HEK293T (cell line): ENCODE data around the gene CLEC20A.

Experiments
- CTCF ChIA-PET: fragments of 350-600 bp; formaldehyde crosslinking; extraction: SDS; loops from one replicate; lab custom pipeline; 2021; ENCODE audit warnings: antibody characterized with exemption, inconsistent platforms; lab: Yijun Ruan, JAX
- POLR2A ChIA-PET: fragments of 350-600 bp; formaldehyde crosslinking; extraction: SDS; loops from one replicate; lab custom pipeline; 2020; ENCODE audit warnings: antibody characterized with exemption, inconsistent platforms; lab: Yijun Ruan, JAX
- DNase-seq: peaks from one replicate; pipeline ENCODE4 v3.0.0; 2012; ENCODE audit warnings: mixed read lengths; ENCODE audit errors: extremely low spot score
- ARNT ChIP-seq: fragments of 450-650 bp; IDR thresholded peaks from 2 replicates; pipeline ENCODE4 v1.6.1; 2017; ENCODE audit warnings: mild to moderate bottlenecking
- BHLHE40 ChIP-seq: fragments of 450-650 bp; IDR thresholded peaks from 2 replicates; pipeline ENCODE4 v1.6.1; 2016; ENCODE audit warnings: mild to moderate bottlenecking, moderate library complexity, borderline replicate concordance
- CTBP1 ChIP-seq: fragments of 450-650 bp; IDR thresholded peaks from 2 replicates; pipeline ENCODE4 v1.6.1; 2016; ENCODE audit warnings: borderline replicate concordance
- ELF4 ChIP-seq: fragments of 450-650 bp; IDR thresholded peaks from 2 replicates; pipeline ENCODE4 v1.6.1; 2017; ENCODE audit warnings: antibody characterized with exemption
- FOXA1 ChIP-seq: fragments of 450-650 bp; IDR thresholded peaks from 2 replicates; pipeline ENCODE4 v1.6.1; 2016; ENCODE audit warnings: mild to moderate bottlenecking
- FOXK2 ChIP-seq: fragments of 450-650 bp; IDR thresholded peaks from 2 replicates; pipeline ENCODE4 v1.6.1; 2016; ENCODE audit warnings: mild to moderate bottlenecking
- FOXM1 ChIP-seq: fragments of 450-650 bp; IDR thresholded peaks from 2 replicates; pipeline ENCODE4 v1.6.1; 2017; ENCODE audit warnings: mild to moderate bottlenecking, borderline replicate concordance
- HDGF ChIP-seq: fragments of 450-650 bp; IDR thresholded peaks from 2 replicates; pipeline ENCODE4 v1.6.1; 2017; ENCODE audit warnings: antibody characterized with exemption, borderline replicate concordance
- L3MBTL2 ChIP-seq: fragments of 450-650 bp; conservative IDR thresholded peaks from 2 replicates; pipeline ENCODE4 v1.6.1; 2016; ENCODE audit warnings: mild to moderate bottlenecking
- LEF1 ChIP-seq: fragments of 450-650 bp; IDR thresholded peaks from 2 replicates; pipeline ENCODE4 v1.6.1; 2017; ENCODE audit warnings: mild to moderate bottlenecking, borderline replicate concordance
- NFRKB ChIP-seq: fragments of 450-650 bp; IDR thresholded peaks from 2 replicates; pipeline ENCODE4 v1.6.1; 2016; ENCODE audit warnings: mild to moderate bottlenecking, moderate library complexity
- PKNOX1 ChIP-seq: fragments of 450-650 bp; IDR thresholded peaks from 2 replicates; pipeline ENCODE4 v1.6.1; 2016
- SP1 ChIP-seq: fragments of 450-650 bp; IDR thresholded peaks from 2 replicates; pipeline ENCODE4 v1.6.1; 2017
- SUZ12 ChIP-seq: fragments of 450-650 bp; IDR thresholded peaks from 2 replicates; pipeline ENCODE4 v1.6.1; 2016; ENCODE audit warnings: mild to moderate bottlenecking
- TARDBP ChIP-seq: fragments of 450-650 bp; IDR thresholded peaks from 2 replicates; pipeline ENCODE4 v1.6.1; 2016
- ZNF384 ChIP-seq: fragments of 450-650 bp; IDR thresholded peaks from 2 replicates; pipeline ENCODE4 v1.6.1; 2016

Gene CLEC20A

GRCh38 chr1:178434899-178435435 lies 61.8 kb downstream of the CLEC20A start:
- POLR2A ChIA-PET: no interaction called here
- CTCF ChIA-PET: no interaction called here
- DNase-seq: no peak
- TF ChIP-seq FOXK2: no peak
- no peak for TF ChIP-seq SUZ12
- no peak for TF ChIP-seq PKNOX1
- TF ChIP-seq SP1: no peak
- TF ChIP-seq NFRKB: no peak
- no peak for TF ChIP-seq ARNT
- TF ChIP-seq BHLHE40: no peak
- no peak for TF ChIP-seq FOXA1
- TF ChIP-seq TARDBP: no peak
- TF ChIP-seq ZNF384: no peak
- no peak for TF ChIP-seq L3MBTL2
- TF ChIP-seq CTBP1: no peak
- TF ChIP-seq HDGF: no peak
- no peak for TF ChIP-seq ELF4
- TF ChIP-seq LEF1: no peak
- no peak for TF ChIP-seq FOXM1

- CTCF ChIA-PET: interaction anchor here (0.6 kb wide), 1 partner anchor 10 kb away, joined by 5 read pairs; no protein-coding TSS in a partner anchor
- TF ChIP-seq SP1: no peak
- no peak for TF ChIP-seq LEF1
- TF ChIP-seq L3MBTL2: no peak
- no peak for TF ChIP-seq FOXM1
- TF ChIP-seq HDGF: no peak
- no peak for TF ChIP-seq ARNT
- TF ChIP-seq FOXA1: no peak
- POLR2A ChIA-PET: no interaction called here
- no peak for DNase-seq
Observed at GRCh38 chr1:178434360-178434759, 62.4 kb downstream of the CLEC20A start.
